Heart left ventricle (tissue), 13 donors: ENCODE data around the gene HSD11B2.

Experiments
- CTCF ChIP-seq, 12 donors: fragments of 200-600 bp; sonication (generic) in 4 of 12; IDR thresholded peaks; one replicate each; pipeline versions ENCODE4 v1.5.0 to v1.8.0; 2018 to 2022; ENCODE audit warnings: antibody characterized with exemption in 12 of 12, mild to moderate bottlenecking in 5 of 12
- POLR2A ChIP-seq, 2 donors: fragments of 450-650 bp; IDR thresholded peaks; one replicate each; pipeline ENCODE4 v1.6.1; 2017; ENCODE audit warnings: antibody characterized with exemption in 2 of 2, mild to moderate bottlenecking in 2 of 2, moderate library complexity in 2 of 2
- donor health status: ischemic (EF 13 %, LVEDD 7.1; RV severe dilation, severe dysfunction).
- donor health status: DM: no; HTN: yes; CAD: no.
- donor health status: DM: no; HTN: no; CAD: no.
- donor health status: ischemic (EF 25% LVEDD 6.9; RV normal size, moderate dysfunction).
- donor health status: ischemic (EF 25% LVEDD 5.7; RV mildly dilated, moderate dysfunction).
- donor health status: ischemic (EF 35%, LVEDD 5.7; RV mildly dilated, moderate dysfunction).
- donor health status: nonischemic (EF 11% LVEDD 7.7; RV severe dilation, severe dysfunction).
- donor health status: DM: yes; HTN: yes; CAD: no.
- donor health status: PGD.
- donor health status: ischemic (EF 29% LVEDD 5.4; RV normal size, mild dysfunction).
- donor health status: nonischemic (EF 23%, LVEDD 6.1; RV moderate dilation, normal function).

- no peak for TF ChIP-seq POLR2A (IDR thresholded peaks at IDR 0.05)
- no peak for TF ChIP-seq CTCF (IDR thresholded peaks at IDR 0.05)
These were observed 30.8 kb downstream of the HSD11B2 start for GRCh38 chr16:67461600-67462278.
